GM20000 (cell line): ENCODE data around the gene FAM162A.

Experiments
- DNase-seq: peaks from one replicate; pipeline ENCODE4 v3.0.0; 2012; ENCODE audit warnings: low spot score
- CTCF ChIP-seq: IDR thresholded peaks from 2 replicates; pipeline ENCODE4 v1.5.1; 2012; ENCODE audit warnings: mild to moderate bottlenecking, control low read depth; ENCODE audit errors: extremely low read depth, missing control alignments

Gene FAM162A

GRCh38 chr3:122409446-122409845 is 25.5 kb downstream of the FAM162A start:
- TF ChIP-seq CTCF: no peak
- DNase-seq: no peak

- DNase-seq: no peak
- TF ChIP-seq CTCF: no peak
Measured at GRCh38 chr3:122410111-122410510, 26.1 kb downstream of the FAM162A start.

GRCh38 chr3:122410639-122411038 is 26.7 kb downstream of the FAM162A start:
- no peak for TF ChIP-seq CTCF
- DNase-seq: no peak

- TF ChIP-seq CTCF: no peak
- no peak for DNase-seq
Measured at GRCh38 chr3:122414391-122414790, 30.4 kb downstream of the FAM162A start.

- TF ChIP-seq CTCF: no peak
- DNase-seq: peak; percentile 69
Measured at GRCh38 chr3:122415104-122415744, 31.2 kb downstream of the FAM162A start.

GRCh38 chr3:122415762-122416654 is 32.0 kb downstream of the FAM162A start, which contains the start of gene WDR5B:
Gene WDR5B, minus strand, starts transcription at chr3:122416062. Its CDS starts 534 bp downstream, at chr3:122415528.
- no peak for TF ChIP-seq CTCF
- DNase-seq: peak; percentile 94

GRCh38 chr3:122416966-122417365 is 33.0 kb downstream of the FAM162A start:
- no peak for TF ChIP-seq CTCF
- DNase-seq: no peak
